Neural progenitor cell (in vitro differentiated cells): ENCODE results near the gene MLX. TPM values are rescaled to one million over a fixed set of nuclear protein-coding genes. Genes with fewer than 3 reads are reported as not detected.
"Not testable (repeated sequence)": the region's sequence is repeated elsewhere in the genome, so short reads cannot be mapped to it uniquely, and the experiment has no call there.

Experiments used
- DNase-seq: peaks from one replicate; pipeline ENCODE4 v3.0.0-alpha.2; 2016; ENCODE audit warnings: low spot score
- H2AFZ ChIP-seq: fragments of 200-600 bp; sonication (generic); replicated peaks from 2 replicates; pipeline ENCODE4 v1.6.1; 2016; ENCODE audit warnings: antibody characterized with exemption
- H3F3A ChIP-seq: fragments of 200-600 bp; sonication (generic); 2 replicates; pipeline ENCODE4 v1.6.1; 2016; ENCODE audit warnings: antibody characterized with exemption, low read depth
- H3K27ac ChIP-seq: fragments of 200-600 bp; sonication (generic); 2 replicates; pipeline ENCODE4 v1.5.1; 2016; ENCODE audit warnings: mild to moderate bottlenecking
- H3K27me3 ChIP-seq: fragments of 200-600 bp; sonication (generic); 2 replicates; pipeline ENCODE4 v1.6.1; 2016; ENCODE audit warnings: mild to moderate bottlenecking, moderate library complexity
- H3K36me3 ChIP-seq: fragments of 200-600 bp; sonication (generic); 2 replicates; pipeline ENCODE4 v1.5.1; 2016
- H3K4me1 ChIP-seq: fragments of 200-600 bp; sonication (generic); 2 replicates; pipeline ENCODE4 v1.6.1; 2016; ENCODE audit warnings: mixed run types
- H3K4me2 ChIP-seq: fragments of 200-600 bp; sonication (generic); 2 replicates; pipeline ENCODE4 v1.6.1; 2016
- H3K4me3 ChIP-seq: fragments of 200-600 bp; sonication (generic); 2 replicates; pipeline ENCODE4 v1.5.1; 2016
- H3K79me2 ChIP-seq: fragments of 200-600 bp; sonication (generic); 2 replicates; pipeline ENCODE4 v1.6.1; 2016; ENCODE audit warnings: low read depth
- H3K9ac ChIP-seq: fragments of 200-600 bp; sonication (generic); 2 replicates; pipeline ENCODE4 v1.6.1; 2016
- H3K9me3 ChIP-seq: fragments of 200-600 bp; sonication (generic); 2 replicates; pipeline ENCODE4 v1.5.1; 2016; ENCODE audit warnings: low read depth
- H4K20me1 ChIP-seq: fragments of 200-600 bp; sonication (generic); 2 replicates; pipeline ENCODE4 v1.6.1; 2016; ENCODE audit warnings: low read depth
- H3K27ac Mint-ChIP-seq: 3 replicates; pipeline ENCODE4 v1.8.0; 2021; ENCODE audit warnings: mixed read lengths
- H3K27me3 Mint-ChIP-seq: 2 replicates; pipeline ENCODE4 v1.8.0; 2022; ENCODE audit warnings: low read depth, mild to moderate bottlenecking, inconsistent platforms, moderate library complexity, mixed read lengths; ENCODE audit not compliant: insufficient read depth
- H3K36me3 Mint-ChIP-seq: 3 replicates; pipeline ENCODE4 v1.8.0; 2021; ENCODE audit warnings: mixed read lengths
- H3K4me1 Mint-ChIP-seq: 3 replicates; pipeline ENCODE4 v1.8.0; 2021; ENCODE audit warnings: mixed read lengths
- H3K4me3 Mint-ChIP-seq: 3 replicates; pipeline ENCODE4 v1.8.0; 2021; ENCODE audit warnings: mild to moderate bottlenecking, moderate library complexity, mixed read lengths
- H3K9me3 Mint-ChIP-seq: 3 replicates; pipeline ENCODE4 v1.8.0; 2020; ENCODE audit warnings: mixed read lengths
- EZH2 ChIP-seq: fragments of 200-600 bp; sonication (generic); IDR thresholded peaks from 2 replicates; pipeline ENCODE4 v1.6.1; 2017; ENCODE audit warnings: antibody characterized with exemption, mild to moderate bottlenecking, moderate library complexity
- EZH2phosphoT487 ChIP-seq: fragments of 200-600 bp; sonication (generic); IDR thresholded peaks from 2 replicates; pipeline ENCODE4 v1.6.1; 2017; ENCODE audit warnings: antibody characterized with exemption
- total RNA-seq: library from RNA; depleted of rRNA; stranded (reverse); fragments of >200 nt; gene quantifications from 2 replicates; pipeline ENCODE4 v1.2.3, GENCODE V29; 2015; ENCODE audit warnings: low replicate concordance
- TF ChIP-seq, protein P1 (sequence below): fragments of 200-600 bp; sonication (generic); IDR thresholded peaks from 2 replicates; pipeline ENCODE4 v1.5.1; 2017; ENCODE audit warnings: antibody characterized with exemption, mild to moderate bottlenecking

The MLX gene
- total RNA-seq, 1 donor from 2014 or later = 15.8 TPM

DNA sequence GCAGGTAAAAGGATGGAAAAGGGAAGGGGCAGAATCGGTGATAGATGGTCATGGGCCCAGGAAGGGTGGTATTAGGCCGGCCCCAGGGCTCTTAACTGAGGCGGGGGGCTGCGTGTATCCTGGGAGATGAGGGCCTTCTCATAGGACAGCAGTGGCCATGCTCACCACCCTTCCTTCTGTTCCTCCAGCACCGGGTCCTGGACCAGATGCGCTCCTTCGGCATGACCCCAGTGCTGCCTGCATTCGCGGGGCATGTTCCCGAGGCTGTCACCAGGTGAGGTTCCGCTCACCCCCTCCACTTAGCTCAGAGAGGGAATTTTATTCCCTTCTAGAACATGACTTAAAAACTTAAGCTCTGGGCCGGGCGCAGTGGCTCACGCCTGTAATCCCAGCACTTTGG lies 28.4 kb upstream of the MLX start:
- Histone ChIP-seq H4K20me1 (no peaks in the 10 kb centered on the region), H3K36me3 (no peaks in the 10 kb centered on the region), H3K4me2 (no peak overlapping the region)

DNA sequence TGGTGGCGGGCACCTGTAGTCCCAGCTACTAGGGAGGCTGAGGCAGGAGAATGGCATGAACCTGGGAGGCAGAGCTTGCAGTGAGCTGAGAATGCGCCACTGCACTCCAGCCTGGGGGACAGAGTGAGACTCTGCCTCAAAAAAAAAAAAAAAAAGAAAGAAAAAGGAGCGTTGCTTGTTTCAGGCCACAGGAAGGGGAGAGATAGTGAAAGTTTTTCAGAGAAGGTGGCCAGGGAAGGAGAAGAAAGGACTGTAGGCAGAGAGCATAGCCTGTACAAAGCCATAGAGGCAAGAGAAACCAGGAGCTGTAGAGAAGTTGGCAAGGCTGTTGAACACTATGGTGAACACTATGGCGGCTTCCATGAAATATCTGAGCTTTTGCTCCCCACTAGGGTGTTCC lies 26.3 kb upstream of the MLX start:
- H3K9me3 Mint-ChIP-seq, DNase-seq, H3K79me2 ChIP-seq, H3K27me3 ChIP-seq, H3K4me2 ChIP-seq, H3K4me3 Mint-ChIP-seq, H3K27ac ChIP-seq, H2AFZ ChIP-seq, H3K4me1 ChIP-seq, H3K4me3 ChIP-seq, H3K27me3 Mint-ChIP-seq, H3K9ac ChIP-seq, H3K36me3 ChIP-seq, H3F3A ChIP-seq, H4K20me1 ChIP-seq, H3K36me3 Mint-ChIP-seq, H3K27ac Mint-ChIP-seq, H3K9me3 ChIP-seq: not testable (repeated sequence)
- peaks cover 12% of the 10 kb centered on the region for H3K4me1 Mint-ChIP-seq

More for the DNA sequence above, 28.4 kb upstream of the MLX start:
- Mint-ChIP-seq H3K4me1 (peaks cover 13% of the 10 kb centered on the region), H3K27ac (no peak overlapping the region), H3K36me3 (peaks cover 3% of the 10 kb centered on the region), H3K9me3 (no peaks in the 10 kb centered on the region), H3K4me3 (no peak overlapping the region), H3K27me3 (no peaks in the 10 kb centered on the region)
- Histone ChIP-seq H3K9ac (no peak overlapping the region), H3K79me2 (peaks cover 5% of the 10 kb centered on the region), H3K27me3 (peaks cover 8% of the 10 kb centered on the region), H2AFZ (no peak overlapping the region), H3K9me3 (no peaks in the 10 kb centered on the region), H3K4me1 (peaks cover 10% of the 10 kb centered on the region), H3K27ac (no peak overlapping the region), H3K4me3 (no peak overlapping the region), H3F3A (no peaks in the 10 kb centered on the region)
- TF ChIP-seq, protein P1, sequence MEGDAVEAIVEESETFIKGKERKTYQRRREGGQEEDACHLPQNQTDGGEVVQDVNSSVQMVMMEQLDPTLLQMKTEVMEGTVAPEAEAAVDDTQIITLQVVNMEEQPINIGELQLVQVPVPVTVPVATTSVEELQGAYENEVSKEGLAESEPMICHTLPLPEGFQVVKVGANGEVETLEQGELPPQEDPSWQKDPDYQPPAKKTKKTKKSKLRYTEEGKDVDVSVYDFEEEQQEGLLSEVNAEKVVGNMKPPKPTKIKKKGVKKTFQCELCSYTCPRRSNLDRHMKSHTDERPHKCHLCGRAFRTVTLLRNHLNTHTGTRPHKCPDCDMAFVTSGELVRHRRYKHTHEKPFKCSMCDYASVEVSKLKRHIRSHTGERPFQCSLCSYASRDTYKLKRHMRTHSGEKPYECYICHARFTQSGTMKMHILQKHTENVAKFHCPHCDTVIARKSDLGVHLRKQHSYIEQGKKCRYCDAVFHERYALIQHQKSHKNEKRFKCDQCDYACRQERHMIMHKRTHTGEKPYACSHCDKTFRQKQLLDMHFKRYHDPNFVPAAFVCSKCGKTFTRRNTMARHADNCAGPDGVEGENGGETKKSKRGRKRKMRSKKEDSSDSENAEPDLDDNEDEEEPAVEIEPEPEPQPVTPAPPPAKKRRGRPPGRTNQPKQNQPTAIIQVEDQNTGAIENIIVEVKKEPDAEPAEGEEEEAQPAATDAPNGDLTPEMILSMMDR = no peak
- no peak for TF ChIP-seq EZH2
- TF ChIP-seq EZH2phosphoT487 = no peak
- no peak for DNase-seq

DNA sequence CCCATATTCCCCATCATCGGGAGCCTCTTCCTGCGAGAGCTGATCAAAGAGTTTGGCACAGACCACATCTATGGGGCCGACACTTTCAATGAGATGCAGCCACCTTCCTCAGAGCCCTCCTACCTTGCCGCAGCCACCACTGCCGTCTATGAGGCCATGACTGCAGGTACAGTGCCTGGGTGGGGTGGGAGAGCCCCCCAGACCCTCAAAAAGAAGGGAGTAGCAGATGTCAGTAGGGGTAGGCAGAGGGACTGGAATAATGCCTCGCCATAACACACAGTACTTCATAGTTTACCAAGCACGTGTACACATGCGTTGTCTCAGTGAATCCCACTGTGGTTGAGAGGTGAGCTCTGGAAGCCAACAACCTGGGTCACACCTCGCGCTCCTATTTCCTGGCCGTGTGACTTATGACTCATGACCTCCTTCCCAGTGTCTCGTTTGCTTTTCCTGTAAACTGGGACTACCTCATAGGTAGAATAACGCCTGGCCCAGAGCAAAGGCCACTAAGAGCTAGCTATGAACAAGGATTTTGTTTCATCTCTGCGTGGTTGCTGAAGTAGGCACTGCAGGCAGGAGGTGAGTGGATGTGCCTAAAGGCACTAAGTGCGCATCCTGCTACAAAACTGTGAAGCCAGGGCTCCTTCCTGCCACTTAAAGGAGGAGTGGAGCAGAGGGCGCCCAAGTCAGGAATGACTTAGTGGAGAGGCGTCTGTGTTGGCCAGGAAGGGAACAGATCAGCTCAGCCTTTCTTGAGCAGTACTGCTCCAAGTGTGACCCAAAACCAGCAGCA lies 25.7 kb upstream of the MLX start:
- H3K9ac ChIP-seq = no peak overlapping the region
- H3K4me3 Mint-ChIP-seq = no peak overlapping the region
- peaks cover 3% of the 10 kb centered on the region for H3K4me1 ChIP-seq
- no peaks in the 10 kb centered on the region for H3K9me3 Mint-ChIP-seq
- no peaks in the 10 kb centered on the region for H3K9me3 ChIP-seq
- TF ChIP-seq, protein P1 = no peak
- TF ChIP-seq EZH2phosphoT487 = no peak
- TF ChIP-seq EZH2 = no peak
- no peak for DNase-seq
- no peak overlapping the region for H3K27ac Mint-ChIP-seq
- H3K79me2 ChIP-seq = peaks cover 5% of the 10 kb centered on the region
- no peaks in the 10 kb centered on the region for H3K27me3 ChIP-seq
- H2AFZ ChIP-seq = no peak overlapping the region
- H4K20me1 ChIP-seq = no peaks in the 10 kb centered on the region
- H3K4me1 Mint-ChIP-seq = peaks cover 9% of the 10 kb centered on the region
- no peak overlapping the region for H3K4me3 ChIP-seq
- H3K27me3 Mint-ChIP-seq = no peaks in the 10 kb centered on the region
- no peaks in the 10 kb centered on the region for H3F3A ChIP-seq
- H3K36me3 Mint-ChIP-seq = peaks cover 5% of the 10 kb centered on the region
- no peaks in the 10 kb centered on the region for H3K36me3 ChIP-seq
- H3K27ac ChIP-seq = no peak overlapping the region
- H3K4me2 ChIP-seq = no peak overlapping the region
